ENCODE results near the gene NFASC.

DNA sequence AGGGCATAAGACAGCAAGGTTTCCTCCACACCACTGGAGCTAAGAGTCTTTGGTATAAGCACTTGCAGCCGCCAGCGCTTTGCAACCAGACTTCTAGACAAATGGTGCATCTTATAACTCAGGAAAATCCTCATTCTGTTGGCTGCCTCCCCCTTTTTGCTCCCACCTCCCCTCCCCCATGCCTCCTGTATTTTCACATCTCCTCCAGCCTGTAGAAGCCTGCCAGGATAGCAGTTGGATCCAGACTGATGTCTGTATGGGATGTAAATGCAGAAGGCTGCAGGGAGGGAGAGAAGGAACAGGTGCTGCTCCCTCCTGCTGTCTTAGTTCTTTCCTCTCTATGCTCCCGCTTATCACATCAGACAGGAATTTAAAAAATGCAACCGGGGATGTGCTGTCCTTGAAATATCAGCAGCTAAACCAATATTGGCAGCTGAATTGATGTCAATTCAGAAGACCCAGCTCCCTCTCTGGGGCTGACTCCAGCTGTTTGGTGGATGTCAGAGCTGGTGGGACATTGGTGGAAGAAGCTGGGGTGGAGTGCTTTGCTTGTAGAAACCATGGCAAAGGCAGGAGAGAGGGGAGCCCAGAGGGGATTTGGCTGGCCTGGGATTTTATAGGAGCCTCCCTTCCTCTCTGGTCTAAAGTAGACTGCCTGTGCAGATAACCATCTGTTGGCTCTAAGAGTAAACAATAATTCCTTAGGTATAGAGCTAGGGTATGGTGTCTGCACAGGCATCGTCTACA is 53.5 kb downstream of the NFASC start:
- TF ChIP-seq, protein P1, sequence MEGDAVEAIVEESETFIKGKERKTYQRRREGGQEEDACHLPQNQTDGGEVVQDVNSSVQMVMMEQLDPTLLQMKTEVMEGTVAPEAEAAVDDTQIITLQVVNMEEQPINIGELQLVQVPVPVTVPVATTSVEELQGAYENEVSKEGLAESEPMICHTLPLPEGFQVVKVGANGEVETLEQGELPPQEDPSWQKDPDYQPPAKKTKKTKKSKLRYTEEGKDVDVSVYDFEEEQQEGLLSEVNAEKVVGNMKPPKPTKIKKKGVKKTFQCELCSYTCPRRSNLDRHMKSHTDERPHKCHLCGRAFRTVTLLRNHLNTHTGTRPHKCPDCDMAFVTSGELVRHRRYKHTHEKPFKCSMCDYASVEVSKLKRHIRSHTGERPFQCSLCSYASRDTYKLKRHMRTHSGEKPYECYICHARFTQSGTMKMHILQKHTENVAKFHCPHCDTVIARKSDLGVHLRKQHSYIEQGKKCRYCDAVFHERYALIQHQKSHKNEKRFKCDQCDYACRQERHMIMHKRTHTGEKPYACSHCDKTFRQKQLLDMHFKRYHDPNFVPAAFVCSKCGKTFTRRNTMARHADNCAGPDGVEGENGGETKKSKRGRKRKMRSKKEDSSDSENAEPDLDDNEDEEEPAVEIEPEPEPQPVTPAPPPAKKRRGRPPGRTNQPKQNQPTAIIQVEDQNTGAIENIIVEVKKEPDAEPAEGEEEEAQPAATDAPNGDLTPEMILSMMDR (IDR thresholded peaks at IDR 0.05; ENCODE audit: low read depth, low read length): no peak
- TF ChIP-seq EZH2phosphoT487 (IDR thresholded peaks at IDR 0.05; ENCODE audit: low read depth): no peak
